Panc1 (cell line): ENCODE data around the gene VHLL.

Experiments
- CTCF ChIP-seq: fragments of 450-650 bp; IDR thresholded peaks from 2 replicates; pipeline ENCODE4 v1.5.1; 2017; ENCODE audit warnings: mild to moderate bottlenecking
- POLR2AphosphoS5 ChIP-seq: IDR thresholded peaks from 2 replicates; pipeline ENCODE4 v1.6.1; 2012; ENCODE audit warnings: mild to moderate bottlenecking, low read depth, low read length, moderate library complexity
- SIN3A ChIP-seq: IDR thresholded peaks from 2 replicates; pipeline ENCODE4 v1.6.1; 2012; ENCODE audit warnings: low read depth, mild to moderate bottlenecking, low read length, moderate library complexity, borderline replicate concordance; ENCODE audit not compliant: insufficient read depth

- TF ChIP-seq CTCF (no peak), SIN3A (no peak), POLR2AphosphoS5 (no peak)
These were observed 45.5 kb downstream of the VHLL start for GRCh38 chr1:156253634-156254033.
